Embryonic facial prominence (tissue), 1 donor: ENCODE measurements around the gene GALNT9.
"Not testable (repeated sequence)": the region's sequence is repeated elsewhere in the genome, so short reads cannot be mapped to it uniquely, and the experiment has no call there.

Source experiments
- DNase-seq: peaks from one replicate; pipeline ENCODE4 v3.0.0-alpha.2; 2016; ENCODE audit errors: extremely low spot score

The GALNT9 gene

GRCh38 chr12:132279184-132279889 is 50.1 kb downstream of the GALNT9 start:
- DNase-seq, result no peak

GRCh38 chr12:132278401-132279183 is 50.8 kb downstream of the GALNT9 start:
- no peak for DNase-seq

GRCh38 chr12:132277949-132278348 is 51.4 kb downstream of the GALNT9 start:
- DNase-seq, result no peak

GRCh38 chr12:132277374-132277941 is 51.9 kb downstream of the GALNT9 start:
- no peak for DNase-seq

GRCh38 chr12:132276827-132277373 is 52.5 kb downstream of the GALNT9 start:
- DNase-seq, result no peak

- no peak for DNase-seq
Measured at GRCh38 chr12:132276066-132276826, 53.1 kb downstream of the GALNT9 start.

- DNase-seq, result no peak
Measured at GRCh38 chr12:132275631-132276030, 53.8 kb downstream of the GALNT9 start.

- DNase-seq, result no peak
Measured at GRCh38 chr12:132275110-132275531, 54.3 kb downstream of the GALNT9 start.

- no peak for DNase-seq
Measured at GRCh38 chr12:132273992-132274334, 55.4 kb downstream of the GALNT9 start.

- no peak for DNase-seq
Measured at GRCh38 chr12:132272711-132273110, 56.7 kb downstream of the GALNT9 start.

- DNase-seq, result no peak
Measured at GRCh38 chr12:132271755-132272092, 57.7 kb downstream of the GALNT9 start.

- DNase-seq, result no peak
Measured at GRCh38 chr12:132270969-132271754, 58.2 kb downstream of the GALNT9 start.

GRCh38 chr12:132270516-132270915 is 58.9 kb downstream of the GALNT9 start:
- DNase-seq, result no peak

GRCh38 chr12:132269271-132269968 is 60.0 kb downstream of the GALNT9 start:
- no peak for DNase-seq

GRCh38 chr12:132268674-132269073 is 60.7 kb downstream of the GALNT9 start:
- no peak for DNase-seq

- DNase-seq, result no peak
Measured at GRCh38 chr12:132267873-132268272, 61.5 kb downstream of the GALNT9 start.

GRCh38 chr12:132266802-132267201 is 62.6 kb downstream of the GALNT9 start:
- no peak for DNase-seq

GRCh38 chr12:132266370-132266769 is 63.0 kb downstream of the GALNT9 start:
- no peak for DNase-seq

- DNase-seq, result not testable (repeated sequence)
Measured at GRCh38 chr12:132265822-132266221, 63.6 kb downstream of the GALNT9 start.

GRCh38 chr12:132265056-132265800 is 64.2 kb downstream of the GALNT9 start:
- no peak for DNase-seq
